HUES48 (cell line): ENCODE data around the gene ZNF30.
A peak's percentile ranks its signal among the peaks of the same experiment; 100 is the strongest.
"Not testable (repeated sequence)": the region's sequence is repeated elsewhere in the genome, so short reads cannot be mapped to it uniquely, and the experiment has no call there.

Source experiments
- H3K27ac ChIP-seq: one replicate; pipeline ENCODE4 v1.7.0; 2013; ENCODE audit warnings: low read depth, low read length, inconsistent platforms
- H3K27me3 ChIP-seq: 2 replicates; pipeline ENCODE4 v1.6.1; 2013; ENCODE audit warnings: mild to moderate bottlenecking, low read length; ENCODE audit not compliant: control insufficient read depth, insufficient read depth
- H3K36me3 ChIP-seq: 2 replicates; pipeline ENCODE4 v1.6.1; 2013; ENCODE audit warnings: low read length; ENCODE audit not compliant: control insufficient read depth, insufficient read depth
- H3K4me1 ChIP-seq: 2 replicates; pipeline ENCODE4 v1.6.1; 2013; ENCODE audit warnings: mild to moderate bottlenecking, low read length; ENCODE audit not compliant: control insufficient read depth, insufficient read depth
- H3K4me3 ChIP-seq: 2 replicates; pipeline ENCODE4 v1.5.1; 2013; ENCODE audit warnings: mild to moderate bottlenecking, low read depth, low read length
- H3K9ac ChIP-seq: 2 replicates; pipeline ENCODE4 v1.6.1; 2013; ENCODE audit warnings: mild to moderate bottlenecking, low read depth, low read length, moderate library complexity
- H3K9me3 ChIP-seq: 2 replicates; pipeline ENCODE4 v1.6.1; 2013; ENCODE audit warnings: low read length; ENCODE audit not compliant: control insufficient read depth, insufficient read depth

ZNF30 gene

GRCh38 chr19:34960103-34960805 is 33.6 kb downstream of the ZNF30 start:
- H3K4me1 ChIP-seq, result peaks cover 9% of the 10 kb centered on the region; the same call in 1 of the 2 replicates
- peaks cover 46% of the 10 kb centered on the region for H3K9me3 ChIP-seq
- H3K27ac ChIP-seq, result no peak overlapping the region
- no peak overlapping the region for H3K9ac ChIP-seq
- H3K36me3 ChIP-seq, result peaks cover 32% of the 10 kb centered on the region
- H3K27me3 ChIP-seq, result peaks cover 9% of the 10 kb centered on the region
- no peak overlapping the region for H3K4me3 ChIP-seq

- Histone ChIP-seq H3K9ac (no peak overlapping the region), H3K27ac (no peak overlapping the region), H3K4me3 (no peak overlapping the region), H3K27me3 (peaks cover 9% of the 10 kb centered on the region), H3K4me1 (peaks cover 9% of the 10 kb centered on the region; the same call in 1 of the 2 replicates), H3K9me3 (peaks cover 39% of the 10 kb centered on the region), H3K36me3 (peaks cover 32% of the 10 kb centered on the region)
Measured at GRCh38 chr19:34960940-34961679, 34.4 kb downstream of the ZNF30 start.

- H3K4me1 ChIP-seq, result peaks cover 9% of the 10 kb centered on the region; the same call in 1 of the 2 replicates
- peaks cover 30% of the 10 kb centered on the region for H3K36me3 ChIP-seq
- H3K27ac ChIP-seq, result peak overlapping the region; percentile 33
- peaks cover 36% of the 10 kb centered on the region for H3K9me3 ChIP-seq
- no peak overlapping the region for H3K9ac ChIP-seq
- H3K27me3 ChIP-seq, result peaks cover 9% of the 10 kb centered on the region
- no peak overlapping the region; the same call in 1 of the 2 replicates for H3K4me3 ChIP-seq
Measured at GRCh38 chr19:34961775-34962686, 35.3 kb downstream of the ZNF30 start.

- Histone ChIP-seq H3K4me3 (peak overlapping the region; percentile 65), H3K27me3 (peaks cover 9% of the 10 kb centered on the region), H3K4me1 (peaks cover 9% of the 10 kb centered on the region; the same call in 1 of the 2 replicates), H3K9ac (peak overlapping the region; percentile 20; the same call in 1 of the 2 replicates), H3K36me3 (peaks cover 21% of the 10 kb centered on the region), H3K27ac (peak overlapping the region; percentile 45), H3K9me3 (peaks cover 35% of the 10 kb centered on the region)
Measured at GRCh38 chr19:34962687-34963572, 36.2 kb downstream of the ZNF30 start.

GRCh38 chr19:34963573-34964406 is 37.1 kb downstream of the ZNF30 start, which contains the start of gene ZNF792:
Gene ZNF792, minus strand, starts transcription at chr19:34964229. Its CDS starts 567 bp downstream, at chr19:34963662.
- Histone ChIP-seq H3K4me3 (peak within 1 kb of the TSS; percentile 65), H3K9me3 (peaks cover 35% of the 10 kb centered on the region), H3K27me3 (peaks cover 9% of the 10 kb centered on the region), H3K36me3 (peaks cover 13% of the 10 kb centered on the region), H3K4me1 (peaks cover 9% of the 10 kb centered on the region; the same call in 1 of the 2 replicates), H3K9ac (peak within 1 kb of the TSS; percentile 20; the same call in 1 of the 2 replicates), H3K27ac (peak within 1 kb of the TSS; percentile 42)

GRCh38 chr19:34964598-34964997 is 37.9 kb downstream of the ZNF30 start:
- Histone ChIP-seq H3K27ac (no peak overlapping the region), H3K9me3 (peaks cover 30% of the 10 kb centered on the region), H3K9ac (no peak overlapping the region), H3K4me3 (peak overlapping the region; percentile 65; the same call in 1 of the 2 replicates), H3K4me1 (peaks cover 9% of the 10 kb centered on the region; the same call in 1 of the 2 replicates), H3K36me3 (peaks cover 5% of the 10 kb centered on the region), H3K27me3 (peaks cover 9% of the 10 kb centered on the region)

- H3K4me3 ChIP-seq, H3K9ac ChIP-seq, H3K4me1 ChIP-seq, H3K27me3 ChIP-seq, H3K36me3 ChIP-seq, H3K27ac ChIP-seq: not testable (repeated sequence)
- H3K9me3 ChIP-seq, result peaks cover 31% of the 10 kb centered on the region
Measured at GRCh38 chr19:34965505-34965904, 38.8 kb downstream of the ZNF30 start.

- H3K36me3 ChIP-seq, result no peaks in the 10 kb centered on the region
- peaks cover 6% of the 10 kb centered on the region; the same call in 1 of the 2 replicates for H3K4me1 ChIP-seq
- H3K4me3 ChIP-seq, result no peak overlapping the region
- H3K9me3 ChIP-seq, result peaks cover 35% of the 10 kb centered on the region
- no peak overlapping the region for H3K9ac ChIP-seq
- H3K27ac ChIP-seq, result no peak overlapping the region
- peaks cover 8% of the 10 kb centered on the region for H3K27me3 ChIP-seq
Measured at GRCh38 chr19:34967551-34967950, 40.8 kb downstream of the ZNF30 start.

- peaks cover 35% of the 10 kb centered on the region for H3K9me3 ChIP-seq
- H3K4me3 ChIP-seq, result no peak overlapping the region
- H3K9ac ChIP-seq, result no peak overlapping the region
- H3K36me3 ChIP-seq, result no peaks in the 10 kb centered on the region
- H3K4me1 ChIP-seq, result peaks cover 4% of the 10 kb centered on the region; the same call in 1 of the 2 replicates
- H3K27ac ChIP-seq, result no peak overlapping the region
- H3K27me3 ChIP-seq, result no peaks in the 10 kb centered on the region
Measured at GRCh38 chr19:34969721-34970120, 43.0 kb downstream of the ZNF30 start.
